ENCODE data around the gene IQCH. TPM values are rescaled to one million over a fixed set of nuclear protein-coding genes. Genes with fewer than 3 reads are reported as not detected.
"Not testable (repeated sequence)": the region's sequence is repeated elsewhere in the genome, so short reads cannot be mapped to it uniquely, and the experiment has no call there.

IQCH gene
- total RNA-seq, 4 donors from 2014 or later = 9.6 to 13.7 (median 11.8) TPM

GRCh38 chr15:67274236-67274635, 19.6 kb downstream of the IQCH start:
- H3K4me1 ChIP-seq = no peaks in the 10 kb centered on the region
- 96 to 100% methylated on average over 1 of the region's 1 CpG for WGBS, 2 donors
- no peaks in the 10 kb centered on the region for H3K9me3 ChIP-seq
- H3K27me3 ChIP-seq = no peaks in the 10 kb centered on the region
- no peak overlapping the region for H3K27ac ChIP-seq
- H3K36me3 ChIP-seq = no peaks in the 10 kb centered on the region
- intact Hi-C loops (cut with DNase I) = no loop called here
- no peak for DNase-seq
- no peak for TF ChIP-seq POLR2A (IDR thresholded peaks at IDR 0.05)
- TF ChIP-seq CTCF (IDR thresholded peaks at IDR 0.05) = no peak
- H3K4me3 ChIP-seq (replicated peaks in 1 of 3) = no peak overlapping the region

- DNase-seq = no peak
- intact Hi-C loops (cut with DNase I) = no loop called here
- Histone ChIP-seq H3K4me1 (no peaks in the 10 kb centered on the region), H3K9me3 (no peaks in the 10 kb centered on the region), H3K27me3 (no peaks in the 10 kb centered on the region), H3K27ac (no peak overlapping the region), H3K36me3 (no peaks in the 10 kb centered on the region), H3K4me3 (replicated peaks in 1 of 3) (no peak overlapping the region)
- 93 to 96% methylated on average over 1 of the region's 1 CpG for WGBS, 2 donors
- TF ChIP-seq CTCF (IDR thresholded peaks at IDR 0.05) = no peak
Observed at GRCh38 chr15:67276666-67277065, 22.1 kb downstream of the IQCH start.

- H3K27ac ChIP-seq = no peak overlapping the region
- intact Hi-C loops (cut with DNase I) = no loop called here
- WGBS, 2 donors = 83 to 86% methylated on average over 2 of the region's 2 CpGs
- no peaks in the 10 kb centered on the region for H3K36me3 ChIP-seq
- no peaks in the 10 kb centered on the region for H3K4me1 ChIP-seq
- H3K9me3 ChIP-seq = no peaks in the 10 kb centered on the region
- DNase-seq = no peak
- H3K4me3 ChIP-seq (replicated peaks in 1 of 3) = no peak overlapping the region
- H3K27me3 ChIP-seq = no peaks in the 10 kb centered on the region
- TF ChIP-seq POLR2A (IDR thresholded peaks at IDR 0.05) (no peak), CTCF (IDR thresholded peaks at IDR 0.05) (no peak)
Observed at GRCh38 chr15:67280217-67280616, 25.6 kb downstream of the IQCH start.

- Histone ChIP-seq H3K36me3 (no peaks in the 10 kb centered on the region), H3K27me3 (no peaks in the 10 kb centered on the region), H3K9me3 (no peaks in the 10 kb centered on the region), H3K4me3 (replicated peaks in 1 of 3) (no peak overlapping the region), H3K27ac (no peak overlapping the region), H3K4me1 (no peaks in the 10 kb centered on the region)
- no peak for DNase-seq
- TF ChIP-seq POLR2A (IDR thresholded peaks at IDR 0.05) = no peak
- no peak for TF ChIP-seq CTCF (IDR thresholded peaks at IDR 0.05)
- WGBS, 2 donors = 91 to 96% methylated on average over 1 of the region's 1 CpG
- intact Hi-C loops (cut with DNase I) = no loop called here
Observed at GRCh38 chr15:67281714-67282113, 27.1 kb downstream of the IQCH start.

GRCh38 chr15:67285625-67286024, 31.0 kb downstream of the IQCH start:
- H3K27ac ChIP-seq; intact Hi-C loops (cut with DNase I); H3K9me3 ChIP-seq; H3K4me1 ChIP-seq; H3K27me3 ChIP-seq; H3K36me3 ChIP-seq; H3K4me3 ChIP-seq (replicated peaks in 1 of 3); DNase-seq: not testable (repeated sequence)

GRCh38 chr15:67286400-67286799, 31.8 kb downstream of the IQCH start:
- intact Hi-C loops (cut with DNase I); H3K36me3 ChIP-seq; H3K4me3 ChIP-seq (replicated peaks in 1 of 3); DNase-seq; H3K27ac ChIP-seq; H3K4me1 ChIP-seq; H3K27me3 ChIP-seq; H3K9me3 ChIP-seq: not testable (repeated sequence)
- 76 to 96% methylated on average over 6 of the region's 6 CpGs for WGBS, 2 donors

Measured in thyroid gland (tissue), 4 donors.